Fibroblast of lung (primary cell): ENCODE data around the gene SH3RF1. TPM values are rescaled to one million over a fixed set of nuclear protein-coding genes. Genes with fewer than 3 reads are reported as not detected.

ENCODE experiments used
- DNase-seq, 2 donors: peaks; one replicate each; pipeline versions ENCODE4 v3.0.0 to v3.0.0-alpha.2; 2010; ENCODE audit warnings: low read depth in 2 of 2
- H2AFZ ChIP-seq: 2 replicates; pipeline ENCODE4 v1.5.1; 2012; ENCODE audit warnings: low read length, control low read depth, inconsistent platforms
- H3K27ac ChIP-seq: 2 replicates; pipeline ENCODE4 v1.5.1; 2011; ENCODE audit warnings: low read length, control low read depth; ENCODE audit not compliant: insufficient read depth
- H3K27me3 ChIP-seq: 2 replicates; pipeline ENCODE4 v1.5.1; 2011; ENCODE audit warnings: mild to moderate bottlenecking, low read length; ENCODE audit not compliant: control insufficient read depth, insufficient read depth
- H3K36me3 ChIP-seq: 2 replicates; pipeline ENCODE4 v1.5.1; 2011; ENCODE audit warnings: low read length; ENCODE audit not compliant: control insufficient read depth, insufficient read depth
- H3K4me1 ChIP-seq: 2 replicates; pipeline ENCODE4 v1.5.1; 2011; ENCODE audit warnings: low read length; ENCODE audit not compliant: control insufficient read depth, insufficient read depth; ENCODE audit errors: extremely low read depth
- H3K4me2 ChIP-seq: 2 replicates; pipeline ENCODE4 v1.5.1; 2011; ENCODE audit warnings: low read length, control low read depth; ENCODE audit not compliant: insufficient read depth; ENCODE audit errors: extremely low read depth
- H3K4me3 ChIP-seq, 4 experiments: fragments of 200-600 bp in 1 of 4; sonication (generic) in 1 of 4; replicated peaks in 1 of 4; 2 replicates each; pipeline ENCODE4 v1.5.1; 2011 to 2016; ENCODE audit warnings: low read length in 4 of 4, low read depth in 3 of 4, mild to moderate bottlenecking in 3 of 4, control low read depth in 2 of 4, inconsistent platforms in 1 of 4, mixed read lengths in 1 of 4; ENCODE audit not compliant: insufficient read depth in 1 of 4; ENCODE audit errors: control extremely low read depth in 1 of 4
- H3K79me2 ChIP-seq: 2 replicates; pipeline ENCODE4 v1.5.1; 2012; ENCODE audit warnings: mild to moderate bottlenecking, low read length, inconsistent platforms; ENCODE audit not compliant: control insufficient read depth, insufficient read depth
- H3K9ac ChIP-seq: 2 replicates; pipeline ENCODE4 v1.5.1; 2011; ENCODE audit warnings: mild to moderate bottlenecking, low read length, control low read depth; ENCODE audit not compliant: insufficient read depth
- H3K9me3 ChIP-seq: 2 replicates; pipeline ENCODE4 v1.5.1; 2012; ENCODE audit warnings: low read depth, low read length; ENCODE audit not compliant: control insufficient read depth, insufficient read depth
- H4K20me1 ChIP-seq: 2 replicates; pipeline ENCODE4 v1.5.1; 2011; ENCODE audit warnings: low read length; ENCODE audit not compliant: control insufficient read depth, insufficient read depth; ENCODE audit errors: extremely low read depth
- EZH2 ChIP-seq: IDR thresholded peaks from 2 replicates; pipeline ENCODE4 v1.5.1; 2012; ENCODE audit warnings: low read length, control low read depth, mild to moderate bottlenecking; ENCODE audit errors: missing control alignments
- polyA plus RNA-seq, 2 donors: library from polyadenylated mRNA; depleted of rRNA in 1 of 2; stranded (reverse) in 1 of 2; unstranded in 1 of 2; fragments of >200 nt; gene quantifications; 2 replicates each; pipeline ENCODE4 v1.2.1, GENCODE V29; 2011 to 2012; ENCODE audit warnings: missing spikeins in 1 of 2
- total RNA-seq: library from RNA; depleted of rRNA; stranded (reverse); fragments of >200 nt; gene quantifications from 2 replicates; pipeline ENCODE4 v1.2.1, GENCODE V29; 2014
- TF ChIP-seq, protein P1 (sequence below), 2 donors: IDR thresholded peaks in 1 of 2; conservative IDR thresholded peaks in 1 of 2; 1 replicate in 1 of 2; 2 replicates in 1 of 2; pipeline ENCODE4 v1.5.1; 2011 to 2012; ENCODE audit warnings: low read length in 2 of 2, control low read depth in 1 of 2, inconsistent platforms in 1 of 2, low read depth in 1 of 2, mild to moderate bottlenecking in 1 of 2

Gene SH3RF1
- total and polyA plus RNA-seq, 2 donors (not counting 1 experiment from before 2014, with no cell fraction given), result 13.0 to 18.8 TPM

DNA sequence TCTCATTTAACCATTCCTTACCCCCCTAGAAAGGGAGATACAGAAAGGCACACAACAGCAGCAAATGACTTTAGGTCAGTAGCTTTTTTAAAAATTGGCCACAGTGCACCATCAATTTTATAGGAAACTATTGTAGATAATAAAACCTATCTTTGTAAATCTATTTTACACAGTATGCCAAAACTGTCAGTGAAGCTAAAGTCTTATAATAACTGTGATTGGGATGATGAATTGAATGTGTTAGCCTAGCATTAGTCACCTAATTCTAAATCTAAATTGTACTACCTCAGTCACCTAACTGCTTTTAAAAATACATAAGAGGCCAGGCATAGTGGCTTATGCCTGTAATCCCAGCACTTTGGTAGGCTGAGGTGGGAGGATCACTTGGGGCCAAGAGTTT, 44.2 kb downstream of the SH3RF1 start:
- Histone ChIP-seq H3K4me3 (no peak overlapping the region), H3K27me3 (no peaks in the 10 kb centered on the region), H3K4me1 (peaks cover 16% of the 10 kb centered on the region), H3K79me2 (peaks cover 41% of the 10 kb centered on the region), H3K27ac (no peak overlapping the region), H4K20me1 (no peaks in the 10 kb centered on the region), H3K9ac (no peak overlapping the region), H3K4me2 (no peak overlapping the region), H2AFZ (no peak overlapping the region), H3K9me3 (no peaks in the 10 kb centered on the region), H3K36me3 (no peaks in the 10 kb centered on the region)
- TF ChIP-seq, protein P1, sequence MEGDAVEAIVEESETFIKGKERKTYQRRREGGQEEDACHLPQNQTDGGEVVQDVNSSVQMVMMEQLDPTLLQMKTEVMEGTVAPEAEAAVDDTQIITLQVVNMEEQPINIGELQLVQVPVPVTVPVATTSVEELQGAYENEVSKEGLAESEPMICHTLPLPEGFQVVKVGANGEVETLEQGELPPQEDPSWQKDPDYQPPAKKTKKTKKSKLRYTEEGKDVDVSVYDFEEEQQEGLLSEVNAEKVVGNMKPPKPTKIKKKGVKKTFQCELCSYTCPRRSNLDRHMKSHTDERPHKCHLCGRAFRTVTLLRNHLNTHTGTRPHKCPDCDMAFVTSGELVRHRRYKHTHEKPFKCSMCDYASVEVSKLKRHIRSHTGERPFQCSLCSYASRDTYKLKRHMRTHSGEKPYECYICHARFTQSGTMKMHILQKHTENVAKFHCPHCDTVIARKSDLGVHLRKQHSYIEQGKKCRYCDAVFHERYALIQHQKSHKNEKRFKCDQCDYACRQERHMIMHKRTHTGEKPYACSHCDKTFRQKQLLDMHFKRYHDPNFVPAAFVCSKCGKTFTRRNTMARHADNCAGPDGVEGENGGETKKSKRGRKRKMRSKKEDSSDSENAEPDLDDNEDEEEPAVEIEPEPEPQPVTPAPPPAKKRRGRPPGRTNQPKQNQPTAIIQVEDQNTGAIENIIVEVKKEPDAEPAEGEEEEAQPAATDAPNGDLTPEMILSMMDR (conservative IDR thresholded peaks at IDR 0.05 in 1 of 2, IDR thresholded peaks at IDR 0.05 in 1 of 2; ENCODE audit: low read depth in 1 of 2, low read length in 2 of 2), result no peak
- no peak for TF ChIP-seq EZH2
- DNase-seq, result peak in 1 of 2 donors; percentile 58

DNA sequence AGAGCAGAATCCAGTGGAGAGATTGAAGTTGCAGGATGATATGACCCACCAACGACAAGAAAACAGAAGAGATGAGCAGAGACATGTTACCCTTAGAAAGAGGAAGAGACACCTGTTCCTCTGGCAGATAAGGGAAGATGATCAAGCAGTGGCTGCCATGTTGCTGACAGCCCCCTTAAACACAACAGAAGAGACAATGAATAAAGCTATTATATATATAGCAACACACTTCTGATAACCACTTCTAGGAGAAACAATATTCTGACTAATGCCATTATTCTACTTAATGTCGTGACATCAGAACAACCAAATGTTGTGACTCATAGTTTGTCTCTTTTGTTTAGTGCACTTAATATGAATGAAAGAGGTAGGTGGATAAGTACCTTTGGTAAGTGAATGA, 44.9 kb downstream of the SH3RF1 start:
- peak in 1 of 2 donors; percentile 79 for DNase-seq
- Histone ChIP-seq H3K4me1 (peaks cover 16% of the 10 kb centered on the region), H3K4me2 (peak overlapping the region; percentile 42), H4K20me1 (no peaks in the 10 kb centered on the region), H3K27ac (peak overlapping the region; percentile 32), H3K9ac (no peak overlapping the region), H3K4me3 (no peak overlapping the region), H3K36me3 (no peaks in the 10 kb centered on the region), H3K9me3 (no peaks in the 10 kb centered on the region), H3K79me2 (peaks cover 42% of the 10 kb centered on the region), H3K27me3 (no peaks in the 10 kb centered on the region), H2AFZ (no peak overlapping the region)
- no peak for TF ChIP-seq EZH2
- TF ChIP-seq, protein P1 (conservative IDR thresholded peaks at IDR 0.05 in 1 of 2, IDR thresholded peaks at IDR 0.05 in 1 of 2; ENCODE audit: low read depth in 1 of 2, low read length in 2 of 2), result no peak

DNA sequence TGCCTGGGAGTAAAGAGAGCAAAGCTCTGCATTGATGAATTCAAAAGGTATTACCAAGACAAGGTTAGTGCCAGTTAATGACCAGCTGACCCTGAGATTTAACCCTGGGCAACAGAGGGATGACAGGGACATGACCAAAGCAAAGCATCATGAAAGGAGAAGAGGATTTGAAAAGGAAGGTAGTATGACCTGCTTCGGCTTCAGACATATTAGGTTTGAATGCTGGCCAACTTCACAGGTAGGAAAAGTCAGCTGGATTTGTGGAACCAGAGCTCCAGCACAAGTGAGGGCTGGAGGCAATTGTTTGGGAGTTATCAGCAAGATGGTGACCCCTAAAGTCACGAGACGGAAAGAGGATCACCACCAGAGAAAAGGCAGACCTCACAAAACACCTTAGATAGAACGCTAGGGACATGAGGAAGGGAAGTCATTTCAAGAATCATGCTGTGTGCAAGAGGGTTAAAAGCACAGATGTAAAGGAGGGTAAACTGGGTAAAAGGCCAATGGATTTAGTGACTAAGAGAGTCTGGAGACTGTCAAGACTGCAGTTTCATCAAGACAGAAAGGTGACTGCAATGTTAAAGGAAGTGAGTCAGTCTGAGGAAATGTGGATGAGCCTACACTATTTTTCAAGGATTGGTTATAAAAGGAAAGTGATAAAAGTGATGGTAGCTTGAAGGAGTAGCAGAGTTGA, 45.6 kb downstream of the SH3RF1 start:
- Histone ChIP-seq H4K20me1 (no peaks in the 10 kb centered on the region), H2AFZ (no peak overlapping the region), H3K27ac (peak overlapping the region; percentile 46), H3K9me3 (no peaks in the 10 kb centered on the region), H3K79me2 (peaks cover 46% of the 10 kb centered on the region), H3K9ac (no peak overlapping the region), H3K4me2 (peak overlapping the region; percentile 42), H3K4me3 (no peak overlapping the region), H3K4me1 (peaks cover 20% of the 10 kb centered on the region), H3K36me3 (no peaks in the 10 kb centered on the region), H3K27me3 (no peaks in the 10 kb centered on the region)
- peak; percentile 94 to 98 for DNase-seq
- no peak for TF ChIP-seq EZH2
- TF ChIP-seq, protein P1 (conservative IDR thresholded peaks at IDR 0.05 in 1 of 2, IDR thresholded peaks at IDR 0.05 in 1 of 2; ENCODE audit: low read depth in 1 of 2, low read length in 2 of 2), result no peak
